Panc1 (cell line): ENCODE results near the gene PTPN23. TPM values are rescaled to one million over a fixed set of nuclear protein-coding genes. Genes with fewer than 3 reads are reported as not detected.

ENCODE experiments used
- ATAC-seq: fragments of 200-7000 bp; cut with Tn5 transposase; 2 replicates; pipeline ENCODE4 v1.9.1; 2020; ENCODE audit warnings: mild to moderate bottlenecking, moderate library complexity
- Bru-seq: library from RNA; stranded (reverse); fragments of 400-500 nt; gene quantifications from one replicate; lab custom pipeline; 2021; lab: Mats Ljungman, UMichigan
- BruChase-seq, 2 experiments: library from RNA; stranded (reverse); fragments of 400-500 nt; gene quantifications; one replicate each; lab custom pipeline; 2021; lab: Mats Ljungman, UMichigan
- BruUV-seq: library from RNA; stranded (reverse); fragments of 400-500 nt; replicated peaks from 2 replicates; lab custom pipeline; 2021; lab: Mats Ljungman, UMichigan
- CTCF ChIA-PET: fragments of 300-600 bp; sonication (Branson Sonifier 250); formaldehyde crosslinking; loops from one replicate; lab custom pipeline; 2022; ENCODE audit warnings: antibody characterized with exemption; lab: Charles Lee
- POLR2A ChIA-PET: fragments of 300-600 bp; sonication (Branson Sonifier 250); formaldehyde crosslinking; loops from one replicate; lab custom pipeline; 2022; ENCODE audit warnings: antibody characterized with exemption; lab: Charles Lee
- DNase-seq: peaks from one replicate; pipeline ENCODE4 v3.0.0-alpha.2; 2010; ENCODE audit warnings: low read depth, low spot score
- H3K27ac ChIP-seq: 2 replicates; pipeline ENCODE4 v1.5.1; 2011; ENCODE audit warnings: mild to moderate bottlenecking, low read length, inconsistent platforms
- H3K27me3 ChIP-seq: fragments of 200-500 bp; sonication (Bioruptor generic); 2 replicates; pipeline ENCODE4 v1.6.0; 2014; ENCODE audit warnings: low read length, inconsistent platforms; ENCODE audit not compliant: control insufficient read depth, insufficient read depth
- H3K36me3 ChIP-seq: fragments of 200-500 bp; sonication (Bioruptor generic); 2 replicates; pipeline ENCODE4 v1.5.1; 2014; ENCODE audit warnings: inconsistent platforms, mild to moderate bottlenecking, low read length, moderate library complexity; ENCODE audit not compliant: control insufficient read depth, insufficient read depth
- H3K4me1 ChIP-seq: 2 replicates; pipeline ENCODE4 v1.5.1; 2011; ENCODE audit warnings: inconsistent platforms, mild to moderate bottlenecking, low read length, moderate library complexity; ENCODE audit not compliant: control insufficient read depth, insufficient read depth
- H3K4me3 ChIP-seq, 2 experiments: 2 replicates each; pipeline ENCODE4 v1.5.1; 2011 to 2012; ENCODE audit warnings: low read depth in 2 of 2, low read length in 2 of 2, mild to moderate bottlenecking in 2 of 2, inconsistent platforms in 1 of 2, moderate library complexity in 1 of 2
- H3K9me3 ChIP-seq: fragments of 200-500 bp; sonication (Bioruptor generic); 2 replicates; pipeline ENCODE4 v1.5.1; 2014; ENCODE audit warnings: low read depth, mild to moderate bottlenecking, inconsistent platforms, low read length, moderate library complexity; ENCODE audit not compliant: control insufficient read depth, insufficient read depth
- POLR2AphosphoS5 ChIP-seq: IDR thresholded peaks from 2 replicates; pipeline ENCODE4 v1.6.1; 2012; ENCODE audit warnings: mild to moderate bottlenecking, low read depth, low read length, moderate library complexity
- SIN3A ChIP-seq: IDR thresholded peaks from 2 replicates; pipeline ENCODE4 v1.6.1; 2012; ENCODE audit warnings: low read depth, mild to moderate bottlenecking, low read length, moderate library complexity, borderline replicate concordance; ENCODE audit not compliant: insufficient read depth
- in situ Hi-C: cut with HindIII; loops from 2 replicates; pipeline ENCODE4 v1.10.0; 2016; ENCODE audit warnings: low sequenced_read_pairs, low pct_unique_long_range_greater_than_20kb
- intact Hi-C: fragments of 100-400 bp; cut with micrococcal nuclease; formaldehyde crosslinking; loops from one replicate; pipeline ENCODE4 v1.10.0; 2022; ENCODE audit not compliant: unreplicated experiment
- long read RNA-seq: library from polyadenylated mRNA; unstranded; transcript quantifications from one replicate; pipeline ENCODE4 v2.0.0, GENCODE V29; 2021; ENCODE audit not compliant: unreplicated experiment
- polyA plus RNA-seq: library from polyadenylated mRNA; unstranded; fragments of >200 nt; gene quantifications from one replicate; pipeline ENCODE4 v1.2.1, GENCODE V29; 2012; ENCODE audit warnings: missing spikeins; ENCODE audit not compliant: insufficient read length
- total RNA-seq: library from RNA; stranded (reverse); gene quantifications from one replicate; pipeline ENCODE4 v1.2.1, GENCODE V29; 2021; ENCODE audit not compliant: unreplicated experiment
- TF ChIP-seq, protein P1 (sequence below), 2 experiments: IDR thresholded peaks; 2 replicates each; pipeline ENCODE4 v1.6.1; 2011 to 2012; ENCODE audit warnings: low read depth in 2 of 2, control low read depth in 1 of 2, low read length in 1 of 2, mild to moderate bottlenecking in 1 of 2, moderate library complexity in 1 of 2; ENCODE audit not compliant: insufficient read depth in 1 of 2
- TF ChIP-seq, protein P2 (sequence below): fragments of 450-650 bp; IDR thresholded peaks from 2 replicates; pipeline ENCODE4 v1.5.1; 2017; ENCODE audit warnings: mild to moderate bottlenecking

The PTPN23 gene, protein sequence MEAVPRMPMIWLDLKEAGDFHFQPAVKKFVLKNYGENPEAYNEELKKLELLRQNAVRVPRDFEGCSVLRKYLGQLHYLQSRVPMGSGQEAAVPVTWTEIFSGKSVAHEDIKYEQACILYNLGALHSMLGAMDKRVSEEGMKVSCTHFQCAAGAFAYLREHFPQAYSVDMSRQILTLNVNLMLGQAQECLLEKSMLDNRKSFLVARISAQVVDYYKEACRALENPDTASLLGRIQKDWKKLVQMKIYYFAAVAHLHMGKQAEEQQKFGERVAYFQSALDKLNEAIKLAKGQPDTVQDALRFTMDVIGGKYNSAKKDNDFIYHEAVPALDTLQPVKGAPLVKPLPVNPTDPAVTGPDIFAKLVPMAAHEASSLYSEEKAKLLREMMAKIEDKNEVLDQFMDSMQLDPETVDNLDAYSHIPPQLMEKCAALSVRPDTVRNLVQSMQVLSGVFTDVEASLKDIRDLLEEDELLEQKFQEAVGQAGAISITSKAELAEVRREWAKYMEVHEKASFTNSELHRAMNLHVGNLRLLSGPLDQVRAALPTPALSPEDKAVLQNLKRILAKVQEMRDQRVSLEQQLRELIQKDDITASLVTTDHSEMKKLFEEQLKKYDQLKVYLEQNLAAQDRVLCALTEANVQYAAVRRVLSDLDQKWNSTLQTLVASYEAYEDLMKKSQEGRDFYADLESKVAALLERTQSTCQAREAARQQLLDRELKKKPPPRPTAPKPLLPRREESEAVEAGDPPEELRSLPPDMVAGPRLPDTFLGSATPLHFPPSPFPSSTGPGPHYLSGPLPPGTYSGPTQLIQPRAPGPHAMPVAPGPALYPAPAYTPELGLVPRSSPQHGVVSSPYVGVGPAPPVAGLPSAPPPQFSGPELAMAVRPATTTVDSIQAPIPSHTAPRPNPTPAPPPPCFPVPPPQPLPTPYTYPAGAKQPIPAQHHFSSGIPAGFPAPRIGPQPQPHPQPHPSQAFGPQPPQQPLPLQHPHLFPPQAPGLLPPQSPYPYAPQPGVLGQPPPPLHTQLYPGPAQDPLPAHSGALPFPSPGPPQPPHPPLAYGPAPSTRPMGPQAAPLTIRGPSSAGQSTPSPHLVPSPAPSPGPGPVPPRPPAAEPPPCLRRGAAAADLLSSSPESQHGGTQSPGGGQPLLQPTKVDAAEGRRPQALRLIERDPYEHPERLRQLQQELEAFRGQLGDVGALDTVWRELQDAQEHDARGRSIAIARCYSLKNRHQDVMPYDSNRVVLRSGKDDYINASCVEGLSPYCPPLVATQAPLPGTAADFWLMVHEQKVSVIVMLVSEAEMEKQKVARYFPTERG (N-terminal part only)
- 35.7 TPM for total RNA-seq
- 34.6 TPM for polyA plus RNA-seq
- percentile 67 among the genes with signal in this experiment for Bru-seq, nascent RNA
- BruChase-seq, experiment 1, labeled RNA remaining after a 2-hour chase: percentile 64 among the genes with signal in this experiment
- BruChase-seq, experiment 2, labeled RNA remaining after a 6-hour chase: percentile 74 among the genes with signal in this experiment
- long read RNA-seq, partial matches to known transcripts: 15 of 17 reads
- long read RNA-seq, other reads (novel, unspliced or antisense): 2 of 17 reads

GRCh38 chr3:47380601-47381316, at the start of gene PTPN23:
TSS of gene PTPN23 (plus strand) at chr3:47381021. CDS start at chr3:47381097, 76 bp downstream.
- Histone ChIP-seq H3K9me3 (no peaks in the 10 kb centered on the region), H3K27me3 (no peaks in the 10 kb centered on the region), H3K4me3 (peak within 1 kb of the TSS; percentile 89 to 92), H3K36me3 (no peaks in the 10 kb centered on the region), H3K27ac (peak within 1 kb of the TSS; percentile 93), H3K4me1 (peaks cover 6% of the 10 kb centered on the region; the same call in 1 of the 2 replicates)
- DNase-seq (peak; percentile 86), ATAC-seq (peak; percentile 93)
- ChIA-PET POLR2A (interaction anchor here (0.9 kb wide), 1 partner anchor 85 kb away, joined by 6 read pairs; no protein-coding TSS in a partner anchor), CTCF (interaction anchor here (0.5 kb wide), 1 partner anchor 408 kb away, joined by 3 read pairs; no protein-coding TSS in a partner anchor)
- in situ Hi-C loops (no loop called here), intact Hi-C loops (no loop called here)
- BruUV-seq: TSS peak; percentile 90
- TF ChIP-seq SIN3A (peak; percentile 84; the same call in 1 of the 2 replicates), POLR2AphosphoS5 (peak; percentile 77)
- TF ChIP-seq, protein P1, sequence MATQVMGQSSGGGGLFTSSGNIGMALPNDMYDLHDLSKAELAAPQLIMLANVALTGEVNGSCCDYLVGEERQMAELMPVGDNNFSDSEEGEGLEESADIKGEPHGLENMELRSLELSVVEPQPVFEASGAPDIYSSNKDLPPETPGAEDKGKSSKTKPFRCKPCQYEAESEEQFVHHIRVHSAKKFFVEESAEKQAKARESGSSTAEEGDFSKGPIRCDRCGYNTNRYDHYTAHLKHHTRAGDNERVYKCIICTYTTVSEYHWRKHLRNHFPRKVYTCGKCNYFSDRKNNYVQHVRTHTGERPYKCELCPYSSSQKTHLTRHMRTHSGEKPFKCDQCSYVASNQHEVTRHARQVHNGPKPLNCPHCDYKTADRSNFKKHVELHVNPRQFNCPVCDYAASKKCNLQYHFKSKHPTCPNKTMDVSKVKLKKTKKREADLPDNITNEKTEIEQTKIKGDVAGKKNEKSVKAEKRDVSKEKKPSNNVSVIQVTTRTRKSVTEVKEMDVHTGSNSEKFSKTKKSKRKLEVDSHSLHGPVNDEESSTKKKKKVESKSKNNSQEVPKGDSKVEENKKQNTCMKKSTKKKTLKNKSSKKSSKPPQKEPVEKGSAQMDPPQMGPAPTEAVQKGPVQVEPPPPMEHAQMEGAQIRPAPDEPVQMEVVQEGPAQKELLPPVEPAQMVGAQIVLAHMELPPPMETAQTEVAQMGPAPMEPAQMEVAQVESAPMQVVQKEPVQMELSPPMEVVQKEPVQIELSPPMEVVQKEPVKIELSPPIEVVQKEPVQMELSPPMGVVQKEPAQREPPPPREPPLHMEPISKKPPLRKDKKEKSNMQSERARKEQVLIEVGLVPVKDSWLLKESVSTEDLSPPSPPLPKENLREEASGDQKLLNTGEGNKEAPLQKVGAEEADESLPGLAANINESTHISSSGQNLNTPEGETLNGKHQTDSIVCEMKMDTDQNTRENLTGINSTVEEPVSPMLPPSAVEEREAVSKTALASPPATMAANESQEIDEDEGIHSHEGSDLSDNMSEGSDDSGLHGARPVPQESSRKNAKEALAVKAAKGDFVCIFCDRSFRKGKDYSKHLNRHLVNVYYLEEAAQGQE (IDR thresholded peaks at IDR 0.05; ENCODE audit: insufficient read depth in 1 of 2, low read depth in 2 of 2, low read length in 1 of 2): no peak
- TF ChIP-seq, protein P2, sequence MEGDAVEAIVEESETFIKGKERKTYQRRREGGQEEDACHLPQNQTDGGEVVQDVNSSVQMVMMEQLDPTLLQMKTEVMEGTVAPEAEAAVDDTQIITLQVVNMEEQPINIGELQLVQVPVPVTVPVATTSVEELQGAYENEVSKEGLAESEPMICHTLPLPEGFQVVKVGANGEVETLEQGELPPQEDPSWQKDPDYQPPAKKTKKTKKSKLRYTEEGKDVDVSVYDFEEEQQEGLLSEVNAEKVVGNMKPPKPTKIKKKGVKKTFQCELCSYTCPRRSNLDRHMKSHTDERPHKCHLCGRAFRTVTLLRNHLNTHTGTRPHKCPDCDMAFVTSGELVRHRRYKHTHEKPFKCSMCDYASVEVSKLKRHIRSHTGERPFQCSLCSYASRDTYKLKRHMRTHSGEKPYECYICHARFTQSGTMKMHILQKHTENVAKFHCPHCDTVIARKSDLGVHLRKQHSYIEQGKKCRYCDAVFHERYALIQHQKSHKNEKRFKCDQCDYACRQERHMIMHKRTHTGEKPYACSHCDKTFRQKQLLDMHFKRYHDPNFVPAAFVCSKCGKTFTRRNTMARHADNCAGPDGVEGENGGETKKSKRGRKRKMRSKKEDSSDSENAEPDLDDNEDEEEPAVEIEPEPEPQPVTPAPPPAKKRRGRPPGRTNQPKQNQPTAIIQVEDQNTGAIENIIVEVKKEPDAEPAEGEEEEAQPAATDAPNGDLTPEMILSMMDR: no peak
